Aorta (tissue), 5 donors: ENCODE data around the gene CES1. TPM values are rescaled to one million over a fixed set of nuclear protein-coding genes. Genes with fewer than 3 reads are reported as not detected.
"Not testable (repeated sequence)": the region's sequence is repeated elsewhere in the genome, so short reads cannot be mapped to it uniquely, and the experiment has no call there.

Experiments used
- ATAC-seq: fragments of 200-7000 bp; cut with Tn5 transposase; one replicate; pipeline ENCODE4 v1.9.1; 2022; ENCODE audit warnings: moderate library complexity; ENCODE audit not compliant: low FRiP score
- DNase-seq, 2 donors: peaks; one replicate each; pipeline ENCODE4 v3.0.0-alpha.2; 2020
- H3K27ac ChIP-seq, 2 donors: one replicate each; pipeline ENCODE4 v1.5.1; 2013; ENCODE audit warnings: low read length in 2 of 2, mild to moderate bottlenecking in 2 of 2, moderate library complexity in 2 of 2, control low read depth in 1 of 2, inconsistent platforms in 1 of 2, low read depth in 1 of 2
- H3K27me3 ChIP-seq, 2 donors: one replicate each; pipeline ENCODE4 v1.6.1; 2013; ENCODE audit warnings: control low read depth in 1 of 2, low read length in 1 of 2, mild to moderate bottlenecking in 1 of 2, moderate library complexity in 1 of 2; ENCODE audit not compliant: insufficient read depth in 2 of 2, control insufficient read depth in 1 of 2
- H3K36me3 ChIP-seq, 2 donors: one replicate each; pipeline ENCODE4 v1.6.1; 2013; ENCODE audit warnings: control low read depth in 1 of 2, low read length in 1 of 2, mild to moderate bottlenecking in 1 of 2; ENCODE audit not compliant: insufficient read depth in 2 of 2, control insufficient read depth in 1 of 2
- H3K4me1 ChIP-seq, 2 donors: one replicate each; pipeline ENCODE4 v1.6.1; 2013; ENCODE audit warnings: low read length in 2 of 2, control low read depth in 1 of 2, mild to moderate bottlenecking in 1 of 2, moderate library complexity in 1 of 2; ENCODE audit not compliant: insufficient read depth in 2 of 2, control insufficient read depth in 1 of 2
- H3K4me3 ChIP-seq, 2 donors: one replicate each; pipeline ENCODE4 v1.5.1; 2013; ENCODE audit warnings: low read length in 2 of 2, control low read depth in 1 of 2, mild to moderate bottlenecking in 1 of 2
- H3K9me3 ChIP-seq: one replicate; pipeline ENCODE4 v1.6.1; 2013; ENCODE audit warnings: mild to moderate bottlenecking, low read length; ENCODE audit not compliant: control insufficient read depth
- WGBS, 2 donors: extraction: QIAGEN DNeasy Blood & Tissue Kit; methylation state at CpG; one replicate each; pipeline ENCODE4 v1.1.7; 2013; 5-methylcytosine and 5-hydroxymethylcytosine counted together
- intact Hi-C, 2 donors: fragments of 100-400 bp; cut with DNase I; formaldehyde crosslinking; loops; one replicate each; pipeline versions ENCODE4 v1.14.2 to v1.15.0; 2022
- polyA plus RNA-seq, 2 donors: library from polyadenylated mRNA; stranded (reverse); fragments of 200-250 nt; gene quantifications; one replicate each; pipeline ENCODE4 v1.2.3, GENCODE V29; 2013
- total RNA-seq, 2 donors: library from RNA; stranded (reverse); fragmentation: NEBNext Ultra II Directional; extraction: Animal tissue kit (Norgen Biotek cat#: 25700); gene quantifications; one replicate each; pipeline ENCODE4 v1.2.1, GENCODE V29; 2021
- donor health status: healthy with polysubstance abuse.
- donor health status: Bipolar disorder and iron deficiency.
- donor health status: DM: no; HTN: no; CAD: no.
- donor health status: DM: no; HTN: no; CAD: no.
- donor health status: DM: yes; HTN: yes; CAD: no.

CES1 gene
- total and polyA plus RNA-seq, 4 donors = 35.2 to 151 (median 65.1) TPM

- no peak for ATAC-seq
- DNase-seq = no peak
- intact Hi-C loops = no loop called here
- Histone ChIP-seq H3K36me3 (no peaks in the 10 kb centered on the region), H3K9me3 (no peaks in the 10 kb centered on the region), H3K4me3 (no peak overlapping the region), H3K4me1 (no peaks in the 10 kb centered on the region), H3K27ac (no peak overlapping the region), H3K27me3 (no peaks in the 10 kb centered on the region)
- WGBS, 2 donors = 82 to 83% methylated on average over 4 of the region's 4 CpGs
Observed at GRCh38 chr16:55861288-55861687, 28.4 kb upstream of the CES1 start.

DNA sequence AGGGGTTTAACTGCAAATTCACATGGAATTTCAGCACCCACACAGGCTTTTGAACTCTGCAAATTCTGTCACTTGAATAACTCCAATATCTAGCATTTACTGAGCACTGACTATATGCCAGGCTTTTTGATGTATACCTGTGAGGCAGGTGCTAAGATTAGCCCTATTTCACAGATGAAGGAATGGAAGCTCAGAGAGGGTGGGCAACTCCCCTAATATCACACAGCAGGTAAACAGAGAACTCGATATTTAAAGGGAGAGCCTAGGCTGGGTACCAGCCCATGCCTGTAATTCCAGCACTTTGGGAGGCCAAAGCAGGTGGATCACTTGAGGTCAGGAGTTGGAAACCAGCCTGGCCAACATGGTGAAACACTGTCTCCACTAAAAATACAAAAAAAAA lies 24.8 kb upstream of the CES1 start:
- H3K4me1 ChIP-seq, ATAC-seq, H3K9me3 ChIP-seq, H3K4me3 ChIP-seq, H3K27ac ChIP-seq, intact Hi-C loops, H3K36me3 ChIP-seq, H3K27me3 ChIP-seq, DNase-seq: not testable (repeated sequence)
- 68 to 72% methylated on average over 1 of the region's 1 CpG for WGBS, 2 donors

GRCh38 chr16:55856950-55857349 lies 24.1 kb upstream of the CES1 start:
- Histone ChIP-seq H3K27ac (no peak overlapping the region), H3K36me3 (no peaks in the 10 kb centered on the region), H3K4me1 (no peaks in the 10 kb centered on the region), H3K27me3 (no peaks in the 10 kb centered on the region), H3K9me3 (peaks cover 1% of the 10 kb centered on the region), H3K4me3 (no peak overlapping the region)
- ATAC-seq (no peak), DNase-seq (no peak)
- intact Hi-C loops = no loop called here
- 83 to 91% methylated on average over 3 of the region's 3 CpGs for WGBS, 2 donors

- H3K9me3 ChIP-seq = peaks cover 1% of the 10 kb centered on the region
- no peaks in the 10 kb centered on the region for H3K36me3 ChIP-seq
- no peak for DNase-seq
- no peak for ATAC-seq
- no peaks in the 10 kb centered on the region for H3K27me3 ChIP-seq
- no peak overlapping the region for H3K27ac ChIP-seq
- intact Hi-C loops = loop anchor here in 1 of 2 donors (5.0 kb wide), 1 partner anchor 391 kb away; no protein-coding TSS in a partner anchor
- H3K4me3 ChIP-seq = no peak overlapping the region
- no peaks in the 10 kb centered on the region for H3K4me1 ChIP-seq
- WGBS, 2 donors = 57 to 72% methylated on average over 3 of the region's 3 CpGs
Observed at GRCh38 chr16:55853114-55853513, 20.2 kb upstream of the CES1 start.

GRCh38 chr16:55849536-55849935 lies 16.6 kb upstream of the CES1 start:
- Histone ChIP-seq H3K36me3 (no peaks in the 10 kb centered on the region), H3K4me3 (no peak overlapping the region), H3K27ac (no peak overlapping the region), H3K27me3 (no peaks in the 10 kb centered on the region), H3K4me1 (no peaks in the 10 kb centered on the region), H3K9me3 (peaks cover 1% of the 10 kb centered on the region)
- intact Hi-C loops = loop anchor here in 1 of 2 donors (10.0 kb wide), 1 partner anchor 305 kb away; no protein-coding TSS in a partner anchor
- no peak for ATAC-seq
- no peak for DNase-seq
- 75% methylated on average over 13 of the region's 13 CpGs for WGBS, 2 donors

- Histone ChIP-seq H3K4me1 (no peaks in the 10 kb centered on the region), H3K9me3 (no peaks in the 10 kb centered on the region), H3K27me3 (peaks cover 0 to 2% of the 10 kb centered on the region in 2 donors), H3K36me3 (no peaks in the 10 kb centered on the region), H3K4me3 (no peak overlapping the region), H3K27ac (no peak overlapping the region)
- no peak for DNase-seq
- WGBS, 2 donors = 51 to 52% methylated on average over 11 of the region's 11 CpGs
- intact Hi-C loops = loop anchor here in 1 of 2 donors (10.0 kb wide), 1 partner anchor 302 kb away; no protein-coding TSS in a partner anchor
- no peak for ATAC-seq
Observed at GRCh38 chr16:55846598-55847346, 13.9 kb upstream of the CES1 start.

DNA sequence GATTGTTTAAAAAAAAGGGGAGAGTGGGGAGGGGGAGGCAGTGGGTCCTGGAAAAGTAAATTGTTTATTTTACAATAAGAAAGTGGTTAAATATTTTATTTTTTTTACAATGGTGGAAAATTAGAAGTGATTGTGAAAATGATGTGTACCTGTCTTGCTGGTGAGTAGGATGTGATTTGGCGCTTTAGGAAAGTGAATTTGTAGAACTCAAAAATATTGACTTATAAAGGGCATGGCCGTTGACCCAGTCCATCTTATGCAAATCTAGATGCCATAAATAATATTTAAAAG lies 10.2 kb upstream of the CES1 start:
- no peaks in the 10 kb centered on the region for H3K36me3 ChIP-seq
- H3K27me3 ChIP-seq = peaks cover 0 to 2% of the 10 kb centered on the region in 2 donors
- no peaks in the 10 kb centered on the region for H3K4me1 ChIP-seq
- ATAC-seq (no peak), DNase-seq (no peak)
- no peaks in the 10 kb centered on the region for H3K9me3 ChIP-seq
- intact Hi-C loops = loop anchor here (1.0 to 10.0 kb wide), 4 partner anchors 131 to 376 kb away; no protein-coding TSS in a partner anchor
- no peak overlapping the region for H3K27ac ChIP-seq
- WGBS, 2 donors = 44 to 52% methylated on average over 2 of the region's 2 CpGs
- H3K4me3 ChIP-seq = no peak overlapping the region

DNA sequence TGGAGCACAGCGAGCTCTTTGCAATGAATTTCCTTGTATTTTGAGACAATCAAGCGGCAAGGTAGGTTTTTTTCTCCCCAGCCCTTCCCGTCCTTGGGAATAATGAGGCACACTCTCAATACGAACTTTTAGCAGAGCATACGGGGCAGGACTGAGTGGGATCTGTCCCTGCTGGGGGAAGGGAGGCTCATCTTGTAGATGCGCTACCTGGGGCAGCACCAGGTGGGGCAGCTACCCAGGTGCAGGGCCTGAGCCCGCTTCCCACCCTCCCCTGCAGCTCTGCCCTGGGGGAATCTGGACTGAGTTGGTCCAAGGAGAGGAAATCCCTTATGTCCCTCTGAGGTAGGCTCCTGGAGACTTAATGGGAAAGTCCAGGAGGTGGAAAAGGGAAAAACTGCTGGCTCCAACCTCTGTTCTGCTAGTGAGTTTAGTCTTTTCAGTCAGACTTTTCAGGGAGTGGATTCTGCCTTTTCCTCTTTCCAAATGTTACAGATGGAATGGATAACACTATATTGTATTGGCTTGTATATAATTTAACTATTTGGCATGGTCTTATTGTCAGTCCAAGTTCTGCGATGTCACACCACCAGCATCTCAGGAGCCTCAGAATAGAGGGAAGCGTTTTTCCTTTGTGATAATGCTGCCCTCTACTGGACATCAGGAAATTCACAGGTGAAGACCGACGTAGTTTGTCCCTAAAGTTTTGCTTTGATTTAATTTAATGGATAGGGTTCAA lies 9.6 kb upstream of the CES1 start:
- Histone ChIP-seq H3K4me1 (no peaks in the 10 kb centered on the region), H3K27ac (no peak overlapping the region), H3K36me3 (no peaks in the 10 kb centered on the region), H3K4me3 (no peak overlapping the region), H3K27me3 (peaks cover 0 to 2% of the 10 kb centered on the region in 2 donors), H3K9me3 (no peaks in the 10 kb centered on the region)
- intact Hi-C loops = loop anchor here (1.0 to 10.0 kb wide), 4 partner anchors 130 to 375 kb away; no protein-coding TSS in a partner anchor
- DNase-seq (no peak), ATAC-seq (peak; percentile 63)
- WGBS, 2 donors = 37 to 39% methylated on average over 11 of the region's 11 CpGs

DNA sequence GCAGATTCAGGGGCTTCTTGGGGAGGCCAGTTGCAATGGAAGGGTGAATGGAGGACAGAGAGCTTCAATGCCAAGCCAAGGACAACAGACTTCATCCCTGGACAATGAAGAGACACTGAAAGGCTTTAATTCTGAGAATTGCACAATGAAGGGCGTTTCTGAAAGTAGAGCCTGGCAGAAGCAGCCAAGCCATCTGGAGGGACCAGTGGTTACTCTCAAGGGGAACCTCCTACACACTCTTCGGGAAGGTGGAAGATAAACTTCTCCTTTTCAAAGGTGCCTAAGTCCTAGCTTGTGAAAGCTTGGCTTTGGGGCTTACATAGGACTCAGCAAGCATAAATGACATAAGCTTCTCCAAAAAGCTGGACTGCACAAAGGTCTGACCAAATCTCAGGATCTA lies 6.2 kb upstream of the CES1 start:
- Histone ChIP-seq H3K4me1 (no peaks in the 10 kb centered on the region), H3K27me3 (peaks cover 0 to under 1% of the 10 kb centered on the region in 2 donors), H3K36me3 (no peaks in the 10 kb centered on the region), H3K9me3 (no peaks in the 10 kb centered on the region), H3K4me3 (no peak overlapping the region), H3K27ac (no peak overlapping the region)
- 71 to 77% methylated on average over 2 of the region's 2 CpGs for WGBS, 2 donors
- DNase-seq (no peak), ATAC-seq (no peak)
- intact Hi-C loops = no loop called here
